BLaER1 treated with 17β-estradiol and CSF1 and Interleukin-3, amounts not matched to agents 10 nM and 100 nM (cell line): ENCODE data around the gene GRIK2.

Source experiments
- H3K27ac ChIP-seq, 11 experiments: shearing (Covaris generic); formaldehyde crosslinking; 2 replicates each; pipeline ENCODE4 v1.8.1; 2022
- H3K27me3 ChIP-seq, 11 experiments: shearing (Covaris generic); formaldehyde crosslinking; 2 replicates each; pipeline ENCODE4 v1.8.1; 2022
- H3K36me3 ChIP-seq, 11 experiments: shearing (Covaris generic); formaldehyde crosslinking; 2 replicates each; pipeline ENCODE4 v1.8.1; 2022
- H3K4me1 ChIP-seq, 10 experiments: shearing (Covaris generic); formaldehyde crosslinking; 2 replicates each; pipeline ENCODE4 v1.8.1; 2022
- H3K4me2 ChIP-seq, 11 experiments: shearing (Covaris generic); formaldehyde crosslinking; 2 replicates each; pipeline ENCODE4 v1.8.1; 2022
- H3K4me3 ChIP-seq, 10 experiments: shearing (Covaris generic); formaldehyde crosslinking; 2 replicates each; pipeline ENCODE4 v1.8.1; 2022
- H3K9ac ChIP-seq, 11 experiments: shearing (Covaris generic); formaldehyde crosslinking; 2 replicates each; pipeline ENCODE4 v1.8.1; 2022
- H3K9me3 ChIP-seq, 11 experiments: shearing (Covaris generic); formaldehyde crosslinking; replicated peaks in 1 of 11; 2 replicates each; pipeline ENCODE4 v1.8.1; 2022
- H4K20me1 ChIP-seq, 11 experiments: shearing (Covaris generic); formaldehyde crosslinking; 2 replicates each; pipeline ENCODE4 v1.8.1; 2022
- Cebpa-rat ChIP-seq, 11 experiments: shearing (Covaris generic); IDR thresholded peaks; 2 replicates each; pipeline ENCODE4 v1.8.1; 2022

GRIK2 gene

DNA sequence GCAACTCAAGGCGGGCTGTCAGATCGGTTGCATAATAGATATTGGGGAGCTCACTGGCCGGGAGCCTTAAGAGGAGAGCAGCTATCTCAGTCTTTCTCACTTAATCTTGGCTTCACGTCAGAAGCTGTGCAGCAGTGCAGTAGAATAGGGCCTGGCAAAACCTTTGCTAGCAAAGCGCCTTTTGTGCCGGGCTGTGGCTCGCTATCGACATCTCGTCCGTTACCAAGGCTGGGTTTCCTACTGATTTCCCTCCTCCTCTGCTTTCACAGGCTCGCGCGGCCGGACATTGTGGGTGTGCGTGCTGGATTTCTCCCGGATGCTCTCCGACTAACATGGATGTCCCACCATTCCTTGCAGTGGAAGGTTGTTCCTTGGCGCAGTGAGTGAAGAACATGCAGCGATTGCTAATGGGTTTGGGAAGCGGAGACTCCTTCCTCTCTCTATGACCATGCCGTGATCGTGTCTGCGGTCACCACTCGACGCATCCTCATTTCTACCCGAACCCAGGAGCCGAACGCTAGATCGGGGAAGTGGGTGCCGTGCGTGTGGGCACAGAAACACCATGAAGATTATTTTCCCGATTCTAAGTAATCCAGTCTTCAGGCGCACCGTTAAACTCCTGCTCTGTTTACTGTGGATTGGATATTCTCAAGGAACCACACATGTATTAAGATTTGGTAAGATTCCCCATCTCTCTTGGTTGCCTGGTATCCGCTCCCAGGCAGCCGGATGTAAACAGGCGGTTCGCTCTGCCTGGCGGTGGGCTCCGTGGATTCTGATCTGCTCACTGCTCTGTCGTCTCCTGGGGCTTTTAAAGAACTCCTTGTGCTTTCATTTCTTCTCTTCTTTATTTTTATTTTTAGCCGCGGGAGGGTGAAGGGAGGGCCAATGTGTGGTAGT is 5.5 kb downstream of the GRIK2 start:
- H3K27me3 ChIP-seq: peaks cover 5 to 12% (median 11%) of the 10 kb centered on the region in 11 experiments
- peaks cover 10 to 31% (median 18%) of the 10 kb centered on the region in 11 experiments; a peak in 20 of 22 replicates for H3K9me3 ChIP-seq
- H3K9ac ChIP-seq: no peak overlapping the region
- H3K36me3 ChIP-seq: no peaks in the 10 kb centered on the region
- H3K4me1 ChIP-seq: no peaks in the 10 kb centered on the region
- no peak overlapping the region for H3K4me2 ChIP-seq
- H4K20me1 ChIP-seq: no peaks in the 10 kb centered on the region
- H3K4me3 ChIP-seq: no peak overlapping the region
- no peak overlapping the region for H3K27ac ChIP-seq
- no peak for TF ChIP-seq Cebpa-rat (IDR thresholded peaks at IDR 0.05)

DNA sequence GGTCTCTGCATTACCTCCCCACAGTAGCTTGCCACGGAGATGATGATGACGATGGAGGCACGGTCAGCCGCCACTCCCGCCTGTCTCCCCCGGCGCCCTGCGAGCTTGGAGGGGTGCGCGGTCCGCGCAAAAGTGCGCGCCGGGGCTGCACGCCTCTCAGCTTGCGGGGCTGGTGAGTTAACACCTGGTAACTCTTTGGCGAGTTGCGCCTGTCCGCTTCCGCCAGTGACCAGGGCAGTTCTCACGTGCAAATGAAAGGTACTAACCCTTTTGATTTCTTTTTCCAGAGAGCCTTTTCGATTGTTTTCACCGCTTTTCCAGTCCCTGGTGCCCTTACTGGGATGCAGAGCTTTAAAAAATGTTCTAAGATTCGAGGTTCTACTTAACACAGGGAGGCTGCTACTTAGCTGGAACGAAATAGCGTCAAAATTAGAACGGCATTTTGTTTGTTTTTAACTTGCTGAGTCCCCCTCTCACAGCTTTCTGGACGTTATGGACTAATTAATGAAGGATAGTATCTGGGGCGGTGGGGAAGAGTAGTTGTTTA is 6.2 kb downstream of the GRIK2 start:
- H3K36me3 ChIP-seq: no peaks in the 10 kb centered on the region
- no peak for TF ChIP-seq Cebpa-rat (IDR thresholded peaks at IDR 0.05)
- H4K20me1 ChIP-seq: no peaks in the 10 kb centered on the region
- H3K9ac ChIP-seq: no peak overlapping the region
- no peaks in the 10 kb centered on the region for H3K4me1 ChIP-seq
- peaks cover 0 to 5% (median 4%) of the 10 kb centered on the region in 11 experiments; a peak in 13 of 22 replicates for H3K27me3 ChIP-seq
- no peak overlapping the region for H3K4me3 ChIP-seq
- H3K9me3 ChIP-seq: peaks cover 10 to 29% (median 18%) of the 10 kb centered on the region in 11 experiments; a peak in 20 of 22 replicates
- no peak overlapping the region for H3K4me2 ChIP-seq
- H3K27ac ChIP-seq: no peak overlapping the region

DNA sequence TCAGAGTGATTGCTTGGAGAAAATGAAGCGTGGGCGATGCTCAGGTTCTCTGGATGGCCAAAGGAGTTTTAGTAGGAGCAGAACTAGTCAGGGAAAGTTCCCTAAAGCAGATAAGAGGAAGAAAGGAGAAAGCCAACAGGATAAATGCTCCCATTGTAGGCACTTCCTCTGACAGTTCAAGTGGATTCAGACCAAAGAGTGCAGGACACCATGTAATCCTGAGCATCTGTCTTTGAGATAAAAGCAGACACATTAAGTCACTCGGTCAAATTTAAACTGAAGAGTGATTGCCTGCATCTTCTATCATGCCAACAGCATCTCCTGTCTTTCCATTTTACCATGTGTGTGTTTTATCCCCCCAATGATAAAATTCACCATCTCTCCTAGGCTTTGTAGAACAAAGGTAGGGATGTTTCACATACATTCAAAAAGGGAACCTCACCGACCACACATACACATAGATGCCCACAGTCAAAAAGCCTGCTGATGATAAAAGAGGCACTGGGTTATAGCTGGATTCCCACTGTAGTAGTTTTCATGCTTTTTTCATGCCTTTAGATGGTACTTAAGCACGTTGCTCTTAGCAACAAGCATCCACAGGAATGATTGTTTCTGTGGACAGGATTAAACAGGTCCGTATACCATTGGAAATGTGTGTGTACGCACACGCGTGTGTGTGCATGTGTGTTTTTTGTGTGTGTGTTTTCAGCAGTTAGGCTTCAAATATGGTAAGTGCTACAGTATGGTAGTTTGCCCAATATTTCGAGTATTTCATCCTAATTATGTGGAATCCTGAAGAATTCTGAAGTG is 7.0 kb downstream of the GRIK2 start:
- H3K27ac ChIP-seq: no peak overlapping the region
- H3K27me3 ChIP-seq: no peaks in the 10 kb centered on the region; a peak in 1 of 22 replicates
- H4K20me1 ChIP-seq: no peaks in the 10 kb centered on the region
- peaks cover 10 to 29% (median 18%) of the 10 kb centered on the region in 11 experiments; a peak in 20 of 22 replicates for H3K9me3 ChIP-seq
- H3K4me3 ChIP-seq: no peak overlapping the region
- H3K4me1 ChIP-seq: no peaks in the 10 kb centered on the region
- TF ChIP-seq Cebpa-rat (IDR thresholded peaks at IDR 0.05): no peak
- no peaks in the 10 kb centered on the region for H3K36me3 ChIP-seq
- H3K4me2 ChIP-seq: no peak overlapping the region
- H3K9ac ChIP-seq: no peak overlapping the region

DNA sequence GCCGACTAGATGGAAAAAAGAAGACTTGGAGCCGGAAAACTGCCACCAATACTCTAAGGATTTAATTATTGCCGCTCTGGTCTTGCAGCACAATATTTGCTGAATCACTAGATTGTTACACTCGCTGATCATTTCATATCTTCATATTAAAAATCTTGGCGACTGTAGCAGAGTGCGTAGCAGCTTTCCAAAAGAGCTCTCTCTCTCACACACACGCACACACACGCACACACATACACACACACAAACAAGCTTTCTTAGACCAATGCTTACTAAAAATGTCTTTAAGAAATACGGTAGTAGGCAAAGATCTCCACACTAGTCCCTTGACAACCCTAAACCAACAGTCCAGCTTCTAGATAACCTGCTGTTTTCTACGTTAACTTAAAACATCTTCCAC is 7.7 kb downstream of the GRIK2 start:
- Histone ChIP-seq H4K20me1 (no peaks in the 10 kb centered on the region), H3K9me3 (peaks cover 10 to 29% (median 18%) of the 10 kb centered on the region in 11 experiments; a peak in 20 of 22 replicates), H3K4me1 (no peaks in the 10 kb centered on the region), H3K9ac (no peak overlapping the region), H3K27ac (no peak overlapping the region), H3K4me2 (no peak overlapping the region), H3K27me3 (no peaks in the 10 kb centered on the region; a peak in 1 of 22 replicates), H3K4me3 (no peak overlapping the region), H3K36me3 (no peaks in the 10 kb centered on the region)
- no peak for TF ChIP-seq Cebpa-rat (IDR thresholded peaks at IDR 0.05)

DNA sequence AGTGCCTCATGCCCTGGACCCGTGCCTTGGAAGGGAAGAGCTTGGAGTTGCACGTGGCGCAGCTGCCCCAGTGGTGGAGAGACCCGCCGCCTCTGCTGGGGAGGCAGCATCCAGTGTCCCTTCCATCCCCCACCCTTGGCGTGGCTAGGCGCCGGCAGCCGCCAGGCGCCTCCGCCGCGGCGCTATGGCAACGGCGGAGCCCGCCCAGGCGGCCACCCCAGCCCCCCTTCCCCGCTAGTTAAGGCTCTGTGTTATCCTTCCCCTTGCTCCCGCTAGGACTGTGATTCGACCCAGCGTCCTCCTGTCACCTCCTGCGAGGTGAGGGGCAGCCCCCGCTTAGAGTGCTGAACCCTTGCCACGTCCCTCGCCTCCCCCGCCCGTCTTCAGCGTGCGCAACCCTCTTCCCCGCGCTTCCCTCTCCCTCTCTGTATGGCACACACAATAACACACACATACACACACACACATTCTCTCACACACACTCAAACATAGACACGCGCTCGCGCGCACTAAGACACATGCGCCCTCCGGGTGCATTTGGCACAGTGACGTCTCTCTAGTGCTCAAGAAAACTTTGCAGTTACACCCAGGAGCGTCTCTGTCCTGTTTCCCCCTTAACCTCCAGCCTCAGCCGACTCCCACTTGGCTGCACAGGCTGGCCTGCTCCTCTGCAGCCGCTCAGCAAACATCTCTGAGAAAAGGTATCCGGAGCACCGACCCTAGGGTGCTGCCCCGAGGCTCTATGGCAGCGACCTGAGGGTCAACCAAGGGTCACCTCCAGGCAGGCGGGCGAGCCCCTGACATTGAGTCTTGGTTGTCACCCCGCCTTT is 8.5 kb downstream of the GRIK2 start:
- no peak for TF ChIP-seq Cebpa-rat (IDR thresholded peaks at IDR 0.05)
- H3K27ac ChIP-seq: no peak overlapping the region
- H3K9me3 ChIP-seq: peaks cover 10 to 29% (median 18%) of the 10 kb centered on the region in 11 experiments; a peak in 20 of 22 replicates
- H3K4me1 ChIP-seq: no peaks in the 10 kb centered on the region
- no peaks in the 10 kb centered on the region for H4K20me1 ChIP-seq
- H3K4me3 ChIP-seq: no peak overlapping the region
- H3K36me3 ChIP-seq: no peaks in the 10 kb centered on the region
- H3K27me3 ChIP-seq: no peaks in the 10 kb centered on the region; a peak in 1 of 22 replicates
- H3K4me2 ChIP-seq: no peak overlapping the region
- H3K9ac ChIP-seq: no peak overlapping the region

DNA sequence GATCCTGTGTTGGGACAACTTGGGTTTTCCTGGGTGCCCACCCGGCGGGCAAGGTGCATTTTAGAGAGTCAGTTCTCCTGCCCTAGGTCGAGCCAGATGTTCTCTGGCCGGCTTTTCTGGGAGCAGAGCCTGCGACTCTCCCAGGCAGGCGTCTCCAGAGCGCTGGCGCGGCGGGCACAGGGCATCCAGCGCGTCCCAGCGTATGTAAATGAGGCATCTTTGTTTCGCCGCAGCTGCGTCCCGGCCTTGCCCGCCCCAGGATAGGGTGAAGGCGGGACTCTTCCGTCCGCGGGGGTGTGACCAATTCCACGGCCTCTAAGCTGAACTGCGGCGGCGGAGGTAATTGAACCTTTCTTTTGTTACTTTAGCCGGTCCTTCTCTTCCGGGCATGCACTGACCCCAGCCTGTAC is 9.1 kb downstream of the GRIK2 start:
- Histone ChIP-seq H3K36me3 (no peaks in the 10 kb centered on the region), H3K4me2 (no peak overlapping the region), H3K9me3 (peaks cover 10 to 29% (median 18%) of the 10 kb centered on the region in 11 experiments; a peak in 20 of 22 replicates), H3K4me3 (no peak overlapping the region), H3K4me1 (no peaks in the 10 kb centered on the region), H4K20me1 (no peaks in the 10 kb centered on the region), H3K27me3 (no peaks in the 10 kb centered on the region; a peak in 1 of 22 replicates), H3K27ac (no peak overlapping the region), H3K9ac (no peak overlapping the region)
- TF ChIP-seq Cebpa-rat (IDR thresholded peaks at IDR 0.05): no peak

DNA sequence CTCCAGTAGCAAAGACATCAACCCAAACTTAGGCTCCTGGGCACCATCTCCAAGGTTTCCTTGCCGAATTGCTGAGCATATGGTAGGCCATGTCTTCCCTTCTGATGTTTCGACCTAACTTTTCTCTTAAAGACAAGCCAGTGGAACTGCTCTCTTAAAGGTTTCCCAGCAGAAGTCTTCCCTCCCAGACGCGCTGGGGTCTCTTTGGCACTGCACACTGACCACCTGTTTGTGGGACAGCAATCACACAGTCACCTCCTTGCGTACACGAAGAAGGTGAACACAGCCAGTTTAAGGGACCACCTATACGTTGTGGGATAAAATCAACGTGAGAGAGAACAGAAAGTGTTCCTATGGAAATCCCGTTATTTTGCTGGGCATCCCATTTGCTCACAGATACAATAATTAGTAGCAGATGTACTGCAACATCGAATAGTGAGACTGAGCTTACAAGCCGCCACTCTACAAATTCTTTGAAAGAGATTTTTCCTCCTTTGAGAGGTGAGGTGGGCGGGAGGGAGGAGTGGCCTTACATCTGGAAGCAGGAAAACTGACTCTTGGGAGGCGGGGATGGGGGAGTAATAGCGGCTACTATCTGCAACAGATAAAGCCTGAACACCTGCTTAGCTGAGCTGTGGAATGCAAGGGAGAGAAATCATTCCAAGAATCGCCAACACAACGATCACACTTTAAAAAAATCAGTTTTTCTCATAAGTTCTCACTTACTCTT is 9.9 kb downstream of the GRIK2 start:
- H3K36me3 ChIP-seq: no peaks in the 10 kb centered on the region
- peaks cover 10 to 29% (median 18%) of the 10 kb centered on the region in 11 experiments; a peak in 20 of 22 replicates for H3K9me3 ChIP-seq
- H3K27ac ChIP-seq: no peak overlapping the region
- H3K9ac ChIP-seq: no peak overlapping the region
- H3K27me3 ChIP-seq: no peaks in the 10 kb centered on the region; a peak in 1 of 22 replicates
- no peaks in the 10 kb centered on the region for H3K4me1 ChIP-seq
- no peak overlapping the region for H3K4me3 ChIP-seq
- H3K4me2 ChIP-seq: no peak overlapping the region
- no peak for TF ChIP-seq Cebpa-rat (IDR thresholded peaks at IDR 0.05)
- no peaks in the 10 kb centered on the region for H4K20me1 ChIP-seq

DNA sequence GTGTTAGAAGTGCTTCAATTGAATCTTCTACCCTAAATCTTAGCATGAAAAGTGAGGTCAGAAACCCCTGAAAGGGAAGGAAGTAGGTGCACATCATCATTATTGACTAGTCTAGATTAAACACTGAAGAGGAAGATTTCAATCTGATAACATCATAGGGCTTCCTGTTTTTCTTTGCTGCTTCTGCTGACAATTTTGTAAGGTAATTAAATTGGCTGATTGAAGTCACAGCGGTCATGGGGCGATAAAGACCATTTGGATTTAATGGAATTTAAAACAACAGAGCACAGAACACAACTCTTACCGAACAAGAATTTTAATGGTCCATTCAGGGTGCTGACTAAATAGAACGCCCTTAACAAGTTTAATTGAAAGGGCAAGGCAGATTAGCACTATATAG is 11.3 kb downstream of the GRIK2 start:
- no peak for TF ChIP-seq Cebpa-rat (IDR thresholded peaks at IDR 0.05)
- Histone ChIP-seq H3K4me2 (no peak overlapping the region), H3K36me3 (no peaks in the 10 kb centered on the region), H3K27me3 (no peaks in the 10 kb centered on the region; a peak in 1 of 22 replicates), H3K4me1 (no peaks in the 10 kb centered on the region), H3K9ac (no peak overlapping the region), H3K4me3 (no peak overlapping the region), H3K9me3 (peaks cover 10 to 25% (median 18%) of the 10 kb centered on the region in 11 experiments; a peak in 20 of 22 replicates), H3K27ac (no peak overlapping the region), H4K20me1 (no peaks in the 10 kb centered on the region)
